Measurements from ENCODE around the gene CIAO2B. TPM values are rescaled to one million over a fixed set of nuclear protein-coding genes. Genes with fewer than 3 reads are reported as not detected.
A peak's percentile ranks its signal among the peaks of the same experiment; 100 is the strongest.
"Not testable (repeated sequence)": the region's sequence is repeated elsewhere in the genome, so short reads cannot be mapped to it uniquely, and the experiment has no call there.

The CIAO2B gene
- total and polyA plus RNA-seq, 4 experiments from 2014 or later = 72.7 to 150 (median 102) TPM

DNA sequence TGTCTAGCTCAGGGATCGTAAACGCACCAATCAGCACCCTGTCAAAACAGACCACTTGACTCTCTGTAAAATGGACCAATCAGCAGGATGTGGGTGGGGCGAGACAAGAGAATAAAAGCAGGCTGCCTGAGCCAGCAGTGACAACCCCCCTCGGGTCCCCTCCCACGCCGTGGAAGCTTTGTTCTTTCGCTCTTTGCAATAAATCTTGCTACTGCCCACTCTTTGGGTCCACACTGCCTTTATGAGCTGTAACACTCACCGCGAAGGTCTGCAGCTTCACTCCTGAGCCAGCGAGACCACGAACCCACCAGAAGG, 40.7 kb upstream of the CIAO2B start:
- POLR2A ChIA-PET (ENCODE audit: partially characterized antibody) = interaction anchor here (1.2 kb wide), 1 partner anchor 180 kb away, joined by 4 read pairs; no protein-coding TSS in a partner anchor
- CTCF ChIA-PET (ENCODE audit: partially characterized antibody) = interaction anchor here (0.6 to 5.9 kb wide), 7 partner anchors 9 to 316 kb away, joined by 3 to 50 read pairs (median 3); partner anchors contain the start of gene B3GNT9
- not testable (repeated sequence) for H3K4me1 ChIP-seq (ENCODE audit: insufficient read depth, low read length); H3K27me3 ChIP-seq (ENCODE audit: insufficient read depth, low read length); H3K27ac ChIP-seq (ENCODE audit: low read depth, low read length); H3K4me3 ChIP-seq (ENCODE audit: low read length in 2 of 2); H3K9me3 ChIP-seq (ENCODE audit: control insufficient read depth in 1 of 2, low read length in 2 of 2); H3K9me3 Mint-ChIP-seq; H3K36me3 ChIP-seq (ENCODE audit: insufficient read depth, low read length); H3K36me3 Mint-ChIP-seq; H3K27me3 Mint-ChIP-seq
- H3K4me1 Mint-ChIP-seq = peaks cover 6 to 14% (median 11%) of the 10 kb centered on the region in 4 donors
- peak; percentile 28 to 60 (median 41) for DNase-seq
- peak overlapping the region; percentile 74 to 88 (median 83) for H3K4me3 Mint-ChIP-seq
- intact Hi-C loops (cut with micrococcal nuclease) = loop anchor here (5.0 kb wide), 1 partner anchor 42 kb away; no protein-coding TSS in a partner anchor
- peak overlapping the region in 3 of 7 donors; percentile 47 to 84 (median 52) for H3K27ac Mint-ChIP-seq

DNA sequence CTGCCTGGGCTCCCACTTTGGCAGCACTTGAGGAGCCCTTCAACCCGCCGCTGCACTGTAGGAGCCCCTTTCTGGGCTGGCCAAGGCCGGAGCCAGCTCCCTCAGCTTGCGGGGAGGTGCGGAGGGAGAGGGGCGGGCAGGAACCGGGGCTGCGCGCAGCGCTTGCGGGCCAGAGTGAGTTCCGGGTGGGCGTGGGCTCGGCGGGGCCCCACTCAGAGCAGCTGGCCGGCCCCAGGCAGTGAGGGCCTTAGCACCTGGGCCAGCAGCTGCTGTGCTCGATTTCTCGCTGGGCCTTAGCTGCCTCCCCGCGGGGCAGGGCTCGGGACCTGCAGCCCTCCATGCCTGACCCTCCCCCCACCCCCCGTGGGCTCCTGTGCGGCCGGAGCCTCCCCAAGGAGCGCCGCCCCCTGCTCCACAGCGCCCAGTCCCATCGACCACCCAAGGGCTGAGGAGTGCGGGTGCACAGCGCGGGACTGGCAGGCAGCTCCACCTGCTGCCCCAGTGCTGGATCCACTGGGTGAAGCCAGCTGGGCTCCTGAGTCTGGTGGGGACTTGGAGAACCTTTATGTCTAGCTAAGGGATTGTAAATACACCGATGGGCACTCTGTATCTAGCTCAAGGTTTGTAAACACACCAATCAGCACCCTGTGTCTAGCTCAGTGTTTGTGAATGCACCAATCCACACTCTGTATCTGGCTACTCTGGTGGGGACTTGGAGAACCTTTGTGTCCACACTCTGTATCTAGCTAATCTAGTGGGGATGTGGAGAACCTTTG, 40.1 kb upstream of the CIAO2B start:
- POLR2A ChIA-PET (ENCODE audit: partially characterized antibody) = interaction anchor here (1.2 kb wide), 1 partner anchor 180 kb away, joined by 4 read pairs; no protein-coding TSS in a partner anchor
- H3K36me3 Mint-ChIP-seq = not testable (repeated sequence)

DNA sequence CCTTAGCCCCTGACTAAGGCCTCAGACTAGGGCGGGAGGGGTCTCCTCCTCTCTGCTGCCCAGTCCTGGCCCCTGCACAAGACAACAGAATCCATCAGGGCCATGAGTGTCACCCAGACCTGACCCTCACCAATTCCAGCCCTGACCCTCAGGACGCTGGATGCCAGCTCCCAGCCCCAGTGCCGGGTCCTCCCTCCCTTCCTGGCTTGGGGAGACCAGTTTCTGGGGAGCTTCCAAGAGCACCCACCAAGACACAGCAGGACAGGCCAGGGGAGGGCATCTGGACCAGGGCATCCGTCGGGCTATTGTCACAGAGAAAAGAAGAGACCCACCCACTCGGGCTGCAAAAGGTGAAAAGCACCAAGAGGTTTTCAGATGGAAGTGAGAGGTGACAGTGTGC, 39.5 kb upstream of the CIAO2B start:
- H3K4me3 ChIP-seq (ENCODE audit: low read length in 2 of 2) = no peak overlapping the region
- Mint-ChIP-seq H3K4me3 (peak overlapping the region in 1 of 8 donors; percentile 29), H3K4me1 (peaks cover 6 to 14% (median 11%) of the 10 kb centered on the region in 4 donors), H3K27ac (no peak overlapping the region), H3K36me3 (no peaks in the 10 kb centered on the region), H3K9me3 (no peaks in the 10 kb centered on the region), H3K27me3 (peaks cover 0 to 3% of the 10 kb centered on the region in 2 donors)
- H3K36me3 ChIP-seq (ENCODE audit: insufficient read depth, low read length) = no peaks in the 10 kb centered on the region
- no peaks in the 10 kb centered on the region for H3K9me3 ChIP-seq (ENCODE audit: control insufficient read depth in 1 of 2, low read length in 2 of 2)
- POLR2A ChIA-PET (ENCODE audit: partially characterized antibody) = interaction anchor here (0.5 kb wide), 1 partner anchor 16 kb away, joined by 3 read pairs; no protein-coding TSS in a partner anchor
- H3K27ac ChIP-seq (ENCODE audit: low read depth, low read length) = no peak overlapping the region
- CTCF ChIA-PET (ENCODE audit: partially characterized antibody) = interaction anchor here (1.3 kb wide), 1 partner anchor 211 kb away, joined by 6 read pairs; no protein-coding TSS in a partner anchor
- no peaks in the 10 kb centered on the region for H3K27me3 ChIP-seq (ENCODE audit: insufficient read depth, low read length)
- H3K4me1 ChIP-seq (ENCODE audit: insufficient read depth, low read length) = peaks cover 6% of the 10 kb centered on the region
- intact Hi-C loops (cut with micrococcal nuclease) = no loop called here
- DNase-seq = no peak

More for the DNA sequence above, 40.1 kb upstream of the CIAO2B start:
- peak overlapping the region; percentile 74 to 88 (median 83) for H3K4me3 Mint-ChIP-seq
- H3K27me3 Mint-ChIP-seq; intact Hi-C loops (cut with micrococcal nuclease); H3K4me1 ChIP-seq (ENCODE audit: insufficient read depth, low read length); H3K27me3 ChIP-seq (ENCODE audit: insufficient read depth, low read length); H3K36me3 ChIP-seq (ENCODE audit: insufficient read depth, low read length); H3K9me3 Mint-ChIP-seq; H3K4me3 ChIP-seq (ENCODE audit: low read length in 2 of 2); H3K9me3 ChIP-seq (ENCODE audit: control insufficient read depth in 1 of 2, low read length in 2 of 2); H3K27ac ChIP-seq (ENCODE audit: low read depth, low read length); DNase-seq: not testable (repeated sequence)
- CTCF ChIA-PET (ENCODE audit: partially characterized antibody) = interaction anchor here (0.6 to 5.9 kb wide), 7 partner anchors 9 to 316 kb away, joined by 3 to 50 read pairs (median 3); partner anchors contain the start of gene B3GNT9
- peaks cover 6 to 14% (median 11%) of the 10 kb centered on the region in 4 donors for H3K4me1 Mint-ChIP-seq
- H3K27ac Mint-ChIP-seq = peak overlapping the region in 3 of 7 donors; percentile 47 to 84 (median 52)

DNA sequence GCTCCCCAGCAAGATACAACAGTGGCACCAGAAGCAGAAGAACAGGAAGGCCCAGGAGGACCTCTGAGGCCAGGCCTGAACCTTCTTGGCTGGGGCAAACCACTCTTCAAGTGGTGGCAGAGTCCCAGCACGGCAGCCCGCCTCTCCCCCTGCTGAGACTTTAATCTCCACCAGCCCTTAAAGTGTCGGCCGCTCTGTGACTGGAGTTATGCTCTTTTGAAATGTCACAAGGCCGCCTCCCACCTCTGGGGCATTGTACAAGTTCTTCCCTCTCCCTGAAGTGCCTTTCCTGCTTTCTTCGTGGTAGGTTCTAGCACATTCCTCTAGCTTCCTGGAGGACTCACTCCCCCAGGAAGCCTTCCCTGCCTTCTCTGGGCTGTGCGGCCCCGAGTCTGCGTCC, 38.8 kb upstream of the CIAO2B start:
- intact Hi-C loops (cut with micrococcal nuclease) = no loop called here
- Histone ChIP-seq H3K4me1 (ENCODE audit: insufficient read depth, low read length) (peaks cover 6% of the 10 kb centered on the region), H3K4me3 (ENCODE audit: low read length in 2 of 2) (no peak overlapping the region), H3K27ac (ENCODE audit: low read depth, low read length) (no peak overlapping the region), H3K9me3 (ENCODE audit: control insufficient read depth in 1 of 2, low read length in 2 of 2) (no peaks in the 10 kb centered on the region), H3K36me3 (ENCODE audit: insufficient read depth, low read length) (no peaks in the 10 kb centered on the region), H3K27me3 (ENCODE audit: insufficient read depth, low read length) (no peaks in the 10 kb centered on the region)
- ChIA-PET CTCF (ENCODE audit: partially characterized antibody) (interaction anchor here (1.3 kb wide), 1 partner anchor 212 kb away, joined by 6 read pairs; no protein-coding TSS in a partner anchor), POLR2A (ENCODE audit: partially characterized antibody) (no interaction called here)
- H3K27ac Mint-ChIP-seq = peak overlapping the region in 2 of 7 donors; percentile 22 to 55
- H3K9me3 Mint-ChIP-seq = no peaks in the 10 kb centered on the region
- H3K36me3 Mint-ChIP-seq = no peaks in the 10 kb centered on the region
- no peak for DNase-seq
- peaks cover 0 to 3% of the 10 kb centered on the region in 2 donors for H3K27me3 Mint-ChIP-seq
- no peak overlapping the region for H3K4me3 Mint-ChIP-seq
- peaks cover 6 to 14% (median 11%) of the 10 kb centered on the region in 4 donors for H3K4me1 Mint-ChIP-seq

DNA sequence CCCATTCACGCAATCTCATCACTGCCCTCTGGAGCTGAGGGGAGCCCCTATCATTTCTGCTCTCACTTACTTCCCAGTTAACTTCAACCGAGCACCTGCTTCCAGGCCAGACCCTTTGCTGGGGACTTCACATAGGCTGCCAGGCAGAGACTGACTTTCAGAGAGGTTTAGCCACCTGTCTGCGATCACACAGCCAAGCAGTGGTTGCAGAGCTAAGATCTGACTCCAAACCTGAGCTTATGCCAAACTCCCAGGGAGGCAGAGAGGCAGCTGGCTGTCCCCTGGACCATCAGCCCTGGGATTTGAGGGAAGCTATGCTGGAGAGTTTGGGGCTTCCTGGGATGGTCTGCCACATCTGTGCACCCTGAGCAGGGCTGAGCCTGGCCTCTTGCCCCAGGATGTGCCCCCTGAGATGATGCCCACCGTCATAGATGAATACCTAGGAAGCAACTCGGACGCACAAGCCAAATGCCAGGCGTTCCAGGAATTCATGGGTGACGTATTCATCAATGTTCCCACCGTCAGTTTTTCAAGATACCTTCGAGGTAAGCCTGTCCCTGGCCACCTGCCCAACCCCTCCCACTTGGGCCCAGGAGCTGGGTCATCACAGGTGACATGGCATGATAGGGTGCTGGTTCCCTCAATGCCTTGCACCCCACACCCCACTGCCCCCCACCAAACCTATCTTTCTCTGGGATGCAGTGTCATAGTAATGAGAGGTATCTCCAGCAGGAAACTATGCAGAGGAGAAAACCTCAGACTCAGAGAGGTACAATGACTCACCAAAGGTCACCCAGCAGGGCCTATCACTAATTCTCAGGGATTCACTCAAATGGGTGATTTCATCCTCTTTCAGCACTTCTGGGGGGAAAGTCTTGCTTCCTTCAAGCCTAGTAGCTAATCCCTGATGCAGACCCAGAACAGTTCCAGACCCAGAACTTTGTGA, 36.8 kb upstream of the CIAO2B start:
- peaks cover 4 to 10% (median 7%) of the 10 kb centered on the region in 4 donors for H3K4me1 Mint-ChIP-seq
- no peak overlapping the region for H3K27ac Mint-ChIP-seq
- CTCF ChIA-PET (ENCODE audit: partially characterized antibody) = interaction anchor here (1.0 to 1.2 kb wide), 2 partner anchors 24 to 188 kb away, joined by 3 to 4 read pairs; partner anchors contain the start of genes FBXL8 and TRADD

DNA sequence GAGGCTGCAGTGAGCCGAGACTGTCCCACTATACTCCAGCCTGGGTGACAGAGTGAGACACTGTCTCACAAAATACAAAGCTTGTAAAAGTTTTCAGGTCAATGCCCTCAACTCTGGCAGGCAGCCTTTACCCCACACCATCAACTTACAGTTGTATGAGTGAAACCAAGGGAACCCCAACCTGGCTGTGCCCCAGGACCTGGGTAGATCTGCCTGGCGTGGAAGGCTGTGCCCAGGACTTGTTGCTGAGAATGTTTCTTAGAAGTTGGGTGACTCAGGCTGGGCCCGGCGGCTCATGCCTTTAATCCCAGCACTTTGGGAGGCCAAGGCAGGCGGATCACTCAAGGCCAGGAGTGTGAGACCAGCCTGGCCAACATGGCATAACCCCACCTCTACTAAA, 34.6 kb upstream of the CIAO2B start:
- Histone ChIP-seq H3K36me3 (ENCODE audit: insufficient read depth, low read length) (no peaks in the 10 kb centered on the region), H3K27me3 (ENCODE audit: insufficient read depth, low read length) (no peaks in the 10 kb centered on the region), H3K27ac (ENCODE audit: low read depth, low read length) (no peak overlapping the region), H3K4me1 (ENCODE audit: insufficient read depth, low read length) (no peaks in the 10 kb centered on the region), H3K9me3 (ENCODE audit: control insufficient read depth in 1 of 2, low read length in 2 of 2) (no peaks in the 10 kb centered on the region), H3K4me3 (ENCODE audit: low read length in 2 of 2) (no peak overlapping the region)
- H3K9me3 Mint-ChIP-seq = no peaks in the 10 kb centered on the region
- no peaks in the 10 kb centered on the region for H3K4me1 Mint-ChIP-seq
- no peak overlapping the region for H3K27ac Mint-ChIP-seq
- ChIA-PET CTCF (ENCODE audit: partially characterized antibody) (interaction anchor here (1.3 kb wide), 1 partner anchor 9 kb away, joined by 5 read pairs; no protein-coding TSS in a partner anchor), POLR2A (ENCODE audit: partially characterized antibody) (no interaction called here)
- H3K27me3 Mint-ChIP-seq = peaks cover 2 to 3% of the 10 kb centered on the region in 2 donors
- H3K36me3 Mint-ChIP-seq = no peaks in the 10 kb centered on the region
- no peak overlapping the region for H3K4me3 Mint-ChIP-seq
- no peak for DNase-seq
- intact Hi-C loops (cut with micrococcal nuclease) = no loop called here

More for the DNA sequence above, 36.8 kb upstream of the CIAO2B start:
- intact Hi-C loops (cut with micrococcal nuclease) = no loop called here
- H3K4me3 ChIP-seq (ENCODE audit: low read length in 2 of 2) = no peak overlapping the region
- no peaks in the 10 kb centered on the region for H3K27me3 ChIP-seq (ENCODE audit: insufficient read depth, low read length)
- DNase-seq = no peak
- peaks cover 0 to 1% of the 10 kb centered on the region in 2 donors for H3K27me3 Mint-ChIP-seq
- peaks cover 6% of the 10 kb centered on the region for H3K4me1 ChIP-seq (ENCODE audit: insufficient read depth, low read length)
- no peak overlapping the region for H3K27ac ChIP-seq (ENCODE audit: low read depth, low read length)
- no peaks in the 10 kb centered on the region for H3K36me3 Mint-ChIP-seq
- H3K9me3 Mint-ChIP-seq = no peaks in the 10 kb centered on the region
- no peak overlapping the region for H3K4me3 Mint-ChIP-seq
- no peaks in the 10 kb centered on the region for H3K36me3 ChIP-seq (ENCODE audit: insufficient read depth, low read length)
- POLR2A ChIA-PET (ENCODE audit: partially characterized antibody) = no interaction called here
- no peaks in the 10 kb centered on the region for H3K9me3 ChIP-seq (ENCODE audit: control insufficient read depth in 1 of 2, low read length in 2 of 2)
